ENCODE data around the gene TSPAN31.

TSPAN31 gene

GRCh38 chr12:57757771-57758170 is 12.9 kb downstream of the TSPAN31 start:
- H3K9me3 ChIP-seq (ENCODE audit: insufficient read depth, low read length, severe bottlenecking), result no peaks in the 10 kb centered on the region
- peaks cover 16% of the 10 kb centered on the region for H3K79me2 ChIP-seq (ENCODE audit: insufficient read depth, low read length)
- peaks cover 30% of the 10 kb centered on the region for H3K4me1 ChIP-seq (ENCODE audit: insufficient read depth, low read length)
- H2AFZ ChIP-seq (ENCODE audit: low read depth, low read length), result no peak overlapping the region
- no peak overlapping the region for H3K9ac ChIP-seq (ENCODE audit: low read depth, low read length)
- H3K36me3 ChIP-seq (ENCODE audit: insufficient read depth, low read length), result peaks cover 38% of the 10 kb centered on the region
- H3K27me3 ChIP-seq (ENCODE audit: insufficient read depth, low read length, poor library complexity), result no peaks in the 10 kb centered on the region
- TF ChIP-seq EZH2 (IDR thresholded peaks at IDR 0.05; ENCODE audit: borderline replicate concordance, low read depth, low read length, severe bottlenecking) (no peak), CTCF (IDR thresholded peaks at IDR 0.05; ENCODE audit: borderline replicate concordance, extremely low read depth, low read length, poor library complexity, severe bottlenecking) (no peak)
- no peak overlapping the region for H3K4me2 ChIP-seq (ENCODE audit: insufficient read depth, low read length)
- no peak overlapping the region for H3K4me3 ChIP-seq (ENCODE audit: low read depth in 1 of 2, low read length in 2 of 2)
- peaks cover 40% of the 10 kb centered on the region for H4K20me1 ChIP-seq (ENCODE audit: insufficient read depth, low read length)
- DNase-seq (no peak), ATAC-seq (ENCODE audit: insufficient read depth, low read depth) (no peak)
- H3K27ac ChIP-seq (ENCODE audit: low read length), result no peak overlapping the region

GRCh38 chr12:57758552-57759359 is 13.9 kb downstream of the TSPAN31 start:
- Histone ChIP-seq H3K4me1 (ENCODE audit: insufficient read depth, low read length) (peaks cover 24% of the 10 kb centered on the region), H3K9ac (ENCODE audit: low read depth, low read length) (no peak overlapping the region), H3K4me2 (ENCODE audit: insufficient read depth, low read length) (no peak overlapping the region), H4K20me1 (ENCODE audit: insufficient read depth, low read length) (peaks cover 40% of the 10 kb centered on the region), H2AFZ (ENCODE audit: low read depth, low read length) (no peak overlapping the region), H3K27me3 (ENCODE audit: insufficient read depth, low read length, poor library complexity) (no peaks in the 10 kb centered on the region), H3K79me2 (ENCODE audit: insufficient read depth, low read length) (peaks cover 15% of the 10 kb centered on the region), H3K36me3 (ENCODE audit: insufficient read depth, low read length) (peaks cover 38% of the 10 kb centered on the region), H3K4me3 (ENCODE audit: low read depth in 1 of 2, low read length in 2 of 2) (no peak overlapping the region), H3K9me3 (ENCODE audit: insufficient read depth, low read length, severe bottlenecking) (no peaks in the 10 kb centered on the region), H3K27ac (ENCODE audit: low read length) (no peak overlapping the region)
- TF ChIP-seq CTCF (IDR thresholded peaks at IDR 0.05; ENCODE audit: borderline replicate concordance, extremely low read depth, low read length, poor library complexity, severe bottlenecking), result no peak
- TF ChIP-seq EZH2 (IDR thresholded peaks at IDR 0.05; ENCODE audit: borderline replicate concordance, low read depth, low read length, severe bottlenecking), result no peak
- no peak for ATAC-seq (ENCODE audit: insufficient read depth, low read depth)
- DNase-seq, result no peak

GRCh38 chr12:57759360-57759980 is 14.6 kb downstream of the TSPAN31 start:
- peak; percentile 37 for DNase-seq

More at GRCh38 chr12:57759360-57759980, 14.6 kb downstream of the TSPAN31 start:
- H3K4me1 ChIP-seq (ENCODE audit: insufficient read depth, low read length), result peaks cover 18% of the 10 kb centered on the region
- no peaks in the 10 kb centered on the region for H3K27me3 ChIP-seq (ENCODE audit: insufficient read depth, low read length, poor library complexity)
- H3K4me3 ChIP-seq (ENCODE audit: low read depth in 1 of 2, low read length in 2 of 2), result no peak overlapping the region
- TF ChIP-seq EZH2 (IDR thresholded peaks at IDR 0.05; ENCODE audit: borderline replicate concordance, low read depth, low read length, severe bottlenecking) (no peak), CTCF (IDR thresholded peaks at IDR 0.05; ENCODE audit: borderline replicate concordance, extremely low read depth, low read length, poor library complexity, severe bottlenecking) (peak; percentile 58)
- H3K36me3 ChIP-seq (ENCODE audit: insufficient read depth, low read length), result peaks cover 38% of the 10 kb centered on the region
- peaks cover 40% of the 10 kb centered on the region for H4K20me1 ChIP-seq (ENCODE audit: insufficient read depth, low read length)
- no peaks in the 10 kb centered on the region for H3K9me3 ChIP-seq (ENCODE audit: insufficient read depth, low read length, severe bottlenecking)
- no peak overlapping the region for H2AFZ ChIP-seq (ENCODE audit: low read depth, low read length)
- ATAC-seq (ENCODE audit: insufficient read depth, low read depth), result no peak
- no peak overlapping the region for H3K4me2 ChIP-seq (ENCODE audit: insufficient read depth, low read length)
- H3K9ac ChIP-seq (ENCODE audit: low read depth, low read length), result no peak overlapping the region
- no peak overlapping the region for H3K27ac ChIP-seq (ENCODE audit: low read length)
- peaks cover 15% of the 10 kb centered on the region for H3K79me2 ChIP-seq (ENCODE audit: insufficient read depth, low read length)

Data from DND-41 (cell line).